K562 (cell line): Measurements from ENCODE around the gene C10orf143. TPM values are rescaled to one million over a fixed set of nuclear protein-coding genes. Genes with fewer than 3 reads are reported as not detected.
A peak's percentile ranks its signal among the peaks of the same experiment; 100 is the strongest.

Source experiments
- AFF1 ChIP-seq, 2 experiments: fragments of 450-650 bp; IDR thresholded peaks; 2 replicates each; pipeline ENCODE4 v1.6.1; 2018; ENCODE audit warnings: mild to moderate bottlenecking in 2 of 2, low read depth in 1 of 2; ENCODE audit not compliant: partially characterized antibody in 2 of 2
- ARID3A ChIP-seq: IDR thresholded peaks from 2 replicates; pipeline ENCODE4 v1.6.1; 2012; ENCODE audit warnings: low read depth, low read length, improper control_type of control experiment, borderline replicate concordance
- DNMT1 ChIP-seq: fragments of 450-650 bp; IDR thresholded peaks from 2 replicates; pipeline ENCODE4 v1.6.1; 2016; ENCODE audit warnings: antibody characterized with exemption, mild to moderate bottlenecking
- FIP1L1 ChIP-seq: fragments of 200-400 bp; formaldehyde crosslinking; IDR thresholded peaks from 2 replicates; pipeline ENCODE4 v1.6.1; 2018; ENCODE audit warnings: mild to moderate bottlenecking, low read depth, low read length; ENCODE audit not compliant: poor library complexity, severe bottlenecking
- FOXK2 ChIP-seq, 2 experiments: fragments of 450-650 bp; IDR thresholded peaks in 1 of 2; conservative IDR thresholded peaks in 1 of 2; 2 replicates each; pipeline ENCODE4 v1.6.1; 2016; ENCODE audit warnings: low read depth in 2 of 2, mild to moderate bottlenecking in 1 of 2
- GABPB1 ChIP-seq: sonication (generic); formaldehyde crosslinking; IDR thresholded peaks from 2 replicates; pipeline ENCODE4 v1.8.0; 2022; ENCODE audit warnings: mild to moderate bottlenecking, missing genetic modification reagents
- HDAC3 ChIP-seq: fragments of 450-650 bp; IDR thresholded peaks from 2 replicates; pipeline ENCODE4 v1.6.1; 2018; ENCODE audit warnings: borderline replicate concordance, mild to moderate bottlenecking, moderate library complexity; ENCODE audit not compliant: partially characterized antibody
- HDAC6 ChIP-seq: IDR thresholded peaks from 2 replicates; pipeline ENCODE4 v1.6.1; 2012; ENCODE audit warnings: low read depth, mild to moderate bottlenecking, control low read depth, inconsistent platforms, low read length, moderate library complexity
- IRF2 ChIP-seq: sonication (generic); formaldehyde crosslinking; IDR thresholded peaks from 2 replicates; pipeline ENCODE4 v1.8.1; 2022; ENCODE audit warnings: mild to moderate bottlenecking, missing genetic modification reagents
- KAT8 ChIP-seq: fragments of 450-650 bp; IDR thresholded peaks from 2 replicates; pipeline ENCODE4 v1.6.1; 2016; ENCODE audit warnings: low read depth, mild to moderate bottlenecking
- SIN3B ChIP-seq: fragments of 450-650 bp; IDR thresholded peaks from 2 replicates; pipeline ENCODE4 v1.6.1; 2017; ENCODE audit warnings: low read depth, mild to moderate bottlenecking, moderate library complexity
- SLC30A9 ChIP-seq: fragments of 250-450 bp; sonication (Bioruptor Pico); IDR thresholded peaks from 2 replicates; pipeline ENCODE4 v1.8.0; 2022; ENCODE audit warnings: mild to moderate bottlenecking, moderate library complexity
- SP1 ChIP-seq: sonication (generic); formaldehyde crosslinking; IDR thresholded peaks from 2 replicates; pipeline ENCODE4 v1.8.1; 2022; ENCODE audit warnings: mild to moderate bottlenecking, missing genetic modification reagents
- ZFPM2 ChIP-seq: fragments of 250-450 bp; sonication (Bioruptor Pico); IDR thresholded peaks from 2 replicates; pipeline ENCODE4 v1.5.1; 2022; ENCODE audit warnings: mild to moderate bottlenecking
- ZNF217 ChIP-seq: sonication (generic); formaldehyde crosslinking; IDR thresholded peaks from 2 replicates; pipeline ENCODE4 v1.8.0; 2022; ENCODE audit warnings: mild to moderate bottlenecking, missing genetic modification reagents
- ZNF311 ChIP-seq: fragments of 250-450 bp; sonication (Bioruptor Pico); IDR thresholded peaks from 2 replicates; pipeline ENCODE4 v1.4.0; 2020; ENCODE audit warnings: mild to moderate bottlenecking, moderate library complexity
- ZNF395 ChIP-seq: fragments of 200-800 bp; sonication (Bioruptor generic); IDR thresholded peaks from 2 replicates; pipeline ENCODE4 v1.6.1; 2017; ENCODE audit warnings: missing genetic modification characterization, missing compliant biosample characterization
- ZNF655 ChIP-seq: fragments of 250-450 bp; sonication (Bioruptor Pico); IDR thresholded peaks from 2 replicates; pipeline ENCODE4 v1.5.0; 2021
- polyA plus RNA-seq, 8 experiments: library from polyadenylated mRNA; depleted of rRNA in 4 of 8; stranded (reverse) in 5 of 8; unstranded in 3 of 8; fragments of >200 nt; fragmentation: Nextera tagmentation in 2 of 8; fragmentation: Illumina TruSeq in 1 of 8; extraction: Ambion mirVana in 2 of 8; extraction: Trizol in 1 of 8; gene quantifications; 2 replicates each; pipeline versions ENCODE4 v1.2.1 to v1.2.3, GENCODE V29; 2011 to 2014; ENCODE audit warnings: inconsistent platforms in 1 of 8, missing spikeins in 1 of 8
- total RNA-seq, 7 experiments: library from RNA; depleted of rRNA in 6 of 7; stranded (reverse); fragments of >200 nt in 6 of 7; fragmentation: Illumina TruSeq in 2 of 7; extraction: Trizol in 2 of 7; gene quantifications; 2 replicates each; pipeline versions ENCODE4 v1.2.1 to v1.2.3, GENCODE V29; 2011 to 2021; ENCODE audit warnings: low replicate concordance in 1 of 7

C10orf143 gene
- total and polyA plus RNA-seq, 9 of the 15 experiments (the other 6 are each of a cell fraction or from before 2014, with no cell fraction given): 0.07 to 0.42 (median 0.25) TPM; not detected in 2

GRCh38 chr10:130136226-130137089, 25.8 kb upstream of the C10orf143 start, which contains the start of gene GLRX3 (continued):
- TF ChIP-seq ARID3A (no peak), ZNF395 (CRISPR knock-in tag) (no peak), ZNF217 (CRISPR knock-in tag) (no peak), SP1 (CRISPR knock-in tag) (peak; percentile 76), FOXK2 (conservative IDR thresholded peaks at IDR 0.05 in 1 of 2, IDR thresholded peaks at IDR 0.05 in 1 of 2; ENCODE audit: low read depth in 2 of 2) (no peak), SIN3B (peak; percentile 82), ZFPM2 (no peak), DNMT1 (no peak), ZNF311 (no peak), SLC30A9 (CRISPR knock-in tag) (no peak), KAT8 (no peak), IRF2 (no peak), AFF1 (IDR thresholded peaks at IDR 0.05; ENCODE audit: low read depth in 1 of 2, partially characterized antibody in 2 of 2) (no peak), HDAC3 (no peak), HDAC6 (no peak), ZNF655 (CRISPR knock-in tag) (no peak), GABPB1 (CRISPR knock-in tag) (peak; percentile 72; the same call in 1 of the 2 replicates), FIP1L1 (peak; percentile 74)
